ENCODE data around the gene NKX1-1.

DNA sequence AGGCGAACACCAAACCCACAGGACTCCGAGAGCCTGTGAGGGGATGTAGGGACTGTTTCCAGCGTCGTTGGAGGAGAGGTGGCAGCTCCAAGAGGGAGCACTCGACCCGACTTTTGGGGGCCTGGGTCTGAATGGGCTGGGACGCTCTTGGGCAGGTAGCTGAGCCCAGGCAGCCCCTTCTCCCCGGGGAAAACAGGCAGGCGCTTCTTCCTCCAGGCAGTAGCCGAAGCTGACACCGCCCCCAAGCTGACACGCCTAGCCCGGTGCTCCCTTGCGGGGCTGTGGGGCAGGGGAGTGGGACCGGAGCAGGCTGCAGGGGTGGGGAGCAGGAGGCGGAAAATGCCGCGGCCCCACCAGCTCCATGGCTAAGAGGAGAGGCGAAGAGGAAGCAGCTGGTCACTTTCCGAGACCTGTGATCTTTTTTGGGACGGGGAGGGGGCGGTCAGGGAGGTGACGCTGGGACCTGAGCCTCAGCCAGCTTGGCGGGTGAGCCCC lies 4.2 kb downstream of the NKX1-1 start:
- TF ChIP-seq, protein P1, sequence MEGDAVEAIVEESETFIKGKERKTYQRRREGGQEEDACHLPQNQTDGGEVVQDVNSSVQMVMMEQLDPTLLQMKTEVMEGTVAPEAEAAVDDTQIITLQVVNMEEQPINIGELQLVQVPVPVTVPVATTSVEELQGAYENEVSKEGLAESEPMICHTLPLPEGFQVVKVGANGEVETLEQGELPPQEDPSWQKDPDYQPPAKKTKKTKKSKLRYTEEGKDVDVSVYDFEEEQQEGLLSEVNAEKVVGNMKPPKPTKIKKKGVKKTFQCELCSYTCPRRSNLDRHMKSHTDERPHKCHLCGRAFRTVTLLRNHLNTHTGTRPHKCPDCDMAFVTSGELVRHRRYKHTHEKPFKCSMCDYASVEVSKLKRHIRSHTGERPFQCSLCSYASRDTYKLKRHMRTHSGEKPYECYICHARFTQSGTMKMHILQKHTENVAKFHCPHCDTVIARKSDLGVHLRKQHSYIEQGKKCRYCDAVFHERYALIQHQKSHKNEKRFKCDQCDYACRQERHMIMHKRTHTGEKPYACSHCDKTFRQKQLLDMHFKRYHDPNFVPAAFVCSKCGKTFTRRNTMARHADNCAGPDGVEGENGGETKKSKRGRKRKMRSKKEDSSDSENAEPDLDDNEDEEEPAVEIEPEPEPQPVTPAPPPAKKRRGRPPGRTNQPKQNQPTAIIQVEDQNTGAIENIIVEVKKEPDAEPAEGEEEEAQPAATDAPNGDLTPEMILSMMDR (conservative IDR thresholded peaks at IDR 0.05) = no peak
- no peak for TF ChIP-seq EZH2 (IDR thresholded peaks at IDR 0.05; ENCODE audit: low read depth)
